Glomerular endothelial cell (primary cell): ENCODE results near the gene THNSL1. TPM values are rescaled to one million over a fixed set of nuclear protein-coding genes. Genes with fewer than 3 reads are reported as not detected.

ENCODE experiments used
- DNase-seq: peaks from one replicate; pipeline ENCODE4 v3.0.0-alpha.2; 2011; ENCODE audit warnings: low read depth, low spot score; ENCODE audit errors: extremely low read depth
- total RNA-seq: library from RNA; depleted of rRNA; stranded (reverse); fragments of >200 nt; gene quantifications from 2 replicates; pipeline ENCODE4 v1.2.3, GENCODE V29; 2015

The THNSL1 gene
- total RNA-seq, 1 donor from 2014 or later, result 1.1 TPM

DNA sequence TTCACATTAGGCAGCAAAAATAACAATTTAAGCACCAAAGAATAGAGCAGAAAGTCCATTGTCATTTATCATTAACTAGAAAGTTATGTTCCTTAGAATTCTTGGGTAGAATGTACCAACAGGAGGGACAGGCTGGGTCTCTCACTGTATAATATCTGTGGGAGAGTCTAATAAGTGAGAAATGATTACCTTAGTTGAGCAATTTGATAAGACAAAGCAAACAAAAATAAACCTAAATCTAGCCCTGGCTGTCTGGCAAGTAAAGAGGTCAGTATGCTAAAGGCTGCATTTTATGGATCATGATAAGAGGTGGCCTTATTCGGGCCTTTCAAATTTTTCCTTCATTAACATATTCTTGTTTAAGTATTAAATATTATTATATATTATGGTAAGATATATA, 35.6 kb downstream of the THNSL1 start:
- DNase-seq, result no peak

- no peak for DNase-seq
These were observed 40.3 kb downstream of the THNSL1 start for GRCh38 chr10:25056726-25057125.

DNA sequence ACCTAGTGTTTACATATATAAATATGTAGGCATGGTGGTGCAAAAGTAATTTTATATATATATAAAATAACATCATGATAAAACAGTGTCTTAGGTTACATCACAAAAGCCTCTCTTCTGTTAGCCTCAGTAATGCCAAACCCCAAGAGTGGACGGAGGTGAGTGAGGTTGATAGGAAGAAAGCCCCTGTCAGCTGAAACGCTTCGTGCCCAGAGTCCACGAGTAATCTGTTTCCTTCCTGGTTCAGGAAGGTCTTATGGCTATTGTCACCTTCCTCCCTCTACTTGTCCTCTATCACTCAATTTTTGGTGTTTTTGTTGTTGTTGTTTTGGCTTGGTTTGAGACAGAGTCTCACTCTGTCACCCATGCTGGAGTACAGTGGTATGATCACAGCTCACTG, 41.5 kb downstream of the THNSL1 start:
- DNase-seq, result no peak

DNA sequence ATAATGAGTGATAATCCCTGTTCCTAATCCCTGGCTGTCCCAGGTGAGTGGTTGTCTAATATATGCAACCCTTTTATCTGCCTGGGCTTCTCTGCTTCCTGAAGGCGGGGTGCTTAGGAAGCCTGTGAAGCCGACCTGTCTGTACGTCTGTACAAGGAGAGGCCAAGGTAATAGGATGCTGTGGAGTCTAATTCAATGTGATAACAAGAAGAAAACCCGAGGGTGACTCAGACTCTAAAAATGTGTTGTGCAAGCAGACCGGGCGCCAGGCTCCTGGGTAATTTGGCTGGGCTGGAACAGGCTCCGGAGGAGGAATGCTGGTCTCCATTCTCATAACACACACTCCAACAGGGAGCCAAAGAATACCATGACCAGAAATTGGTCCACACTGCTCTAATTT, 43.6 kb downstream of the THNSL1 start:
- no peak for DNase-seq

GRCh38 chr10:25061125-25061524, 44.7 kb downstream of the THNSL1 start:
- no peak for DNase-seq

- no peak for DNase-seq
These were observed 45.5 kb downstream of the THNSL1 start for GRCh38 chr10:25061711-25062449.

DNA sequence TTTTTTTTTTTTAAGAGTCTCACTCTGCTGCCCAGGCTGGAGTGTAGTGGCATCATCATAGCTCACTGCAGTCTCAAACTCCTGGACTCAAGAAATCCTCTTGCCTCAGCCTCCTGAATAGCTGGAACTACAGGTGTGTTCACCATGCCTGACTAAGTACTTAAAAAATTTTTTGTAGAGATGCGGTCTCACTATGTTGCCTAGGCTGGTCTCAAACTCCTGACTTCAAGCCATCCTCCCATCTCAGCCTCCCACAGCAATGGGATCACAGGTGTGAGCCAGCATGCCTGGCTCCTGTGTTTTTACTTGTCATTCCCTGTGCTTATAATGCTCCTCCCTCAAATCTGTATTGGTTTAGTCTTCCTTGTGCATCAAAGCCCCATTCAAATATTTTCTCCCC, 46.7 kb downstream of the THNSL1 start:
- DNase-seq, result no peak

DNA sequence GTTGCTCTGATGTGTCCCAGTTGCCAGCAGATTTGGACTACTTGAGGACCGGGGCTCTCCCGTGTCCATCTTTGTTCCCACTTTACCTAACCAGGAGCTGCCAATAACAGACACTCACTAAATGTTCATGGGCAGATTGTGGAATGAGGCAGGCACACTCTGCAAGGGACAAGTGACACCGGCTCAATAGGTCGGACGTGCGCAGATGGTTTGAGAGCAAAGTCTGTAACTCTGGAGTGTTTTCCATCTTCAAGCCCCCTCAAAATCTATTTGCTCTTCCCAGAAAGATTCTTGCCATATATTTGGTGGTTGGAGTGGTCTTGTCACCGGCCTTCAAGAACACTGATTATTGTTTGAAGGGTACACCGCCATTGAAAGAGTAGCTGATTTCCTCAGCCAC, 47.2 kb downstream of the THNSL1 start:
- no peak for DNase-seq

DNA sequence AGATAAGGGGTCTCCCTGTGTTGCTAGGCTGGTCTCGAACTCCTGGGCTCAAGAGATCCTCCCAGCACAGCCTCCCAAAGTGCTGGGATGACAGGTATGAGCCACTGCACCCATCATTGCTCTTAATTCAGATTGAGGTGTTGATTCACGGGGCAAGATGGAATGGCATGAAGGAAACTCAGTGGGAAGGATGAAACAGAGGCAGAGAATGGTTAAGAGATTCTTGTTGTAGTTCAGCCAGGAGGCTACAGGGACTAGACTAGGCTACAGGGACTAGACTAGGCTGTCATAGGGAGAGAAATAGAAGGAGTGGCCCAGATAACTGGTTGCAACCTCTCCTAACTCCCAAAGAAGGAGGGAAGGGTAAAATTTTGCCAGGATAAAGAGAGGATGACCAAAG, 48.0 kb downstream of the THNSL1 start:
- no peak for DNase-seq

GRCh38 chr10:25065761-25066476, 49.5 kb downstream of the THNSL1 start:
- DNase-seq, result no peak

GRCh38 chr10:25068152-25069058, 52.0 kb downstream of the THNSL1 start:
- peak; percentile 65 for DNase-seq

DNA sequence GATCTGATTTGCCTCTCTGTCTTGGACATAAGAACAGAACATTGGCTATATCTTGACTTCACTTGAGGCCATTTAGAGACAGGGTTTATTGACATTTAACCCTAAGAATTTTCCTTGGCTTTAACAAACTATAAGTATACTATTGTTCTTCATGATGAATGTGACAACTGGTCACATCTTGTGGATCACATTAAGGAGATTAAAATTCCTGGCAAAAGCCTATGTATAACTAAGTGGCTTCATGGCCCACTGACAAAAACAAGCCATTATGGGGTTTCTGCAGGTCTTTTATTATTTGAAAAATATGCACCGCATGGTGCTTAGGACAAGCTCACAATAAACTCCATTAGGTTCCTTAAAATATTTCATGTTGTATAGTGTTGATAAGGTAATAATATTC, 54.8 kb downstream of the THNSL1 start:
- DNase-seq, result no peak

DNA sequence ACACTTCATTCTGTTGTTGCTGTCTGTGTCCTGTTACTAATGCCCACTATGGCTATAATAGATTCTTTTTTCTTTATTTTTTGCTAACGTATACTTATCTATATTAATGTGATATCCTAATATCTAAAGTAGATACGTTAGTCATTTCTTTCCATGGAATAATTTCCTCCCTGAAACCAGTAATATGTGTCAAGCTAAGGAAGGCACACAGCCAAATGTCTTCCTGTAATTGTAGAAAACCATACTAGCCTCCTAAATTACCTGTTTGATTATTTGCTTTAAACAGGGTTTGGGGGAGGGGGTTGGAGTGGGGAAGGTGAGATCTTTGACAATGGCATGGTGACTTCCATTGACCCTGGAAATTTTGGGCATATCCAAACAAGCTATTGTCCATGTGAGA, 56.4 kb downstream of the THNSL1 start:
- DNase-seq, result no peak

- no peak for DNase-seq
These were observed 59.4 kb downstream of the THNSL1 start for GRCh38 chr10:25075825-25076224.

Other genes starting within 250 kb of the THNSL1 start
- 2.8 and 8.1 TPM in 2 replicates for gene PRTFDC1, start 64.0 kb upstream of the THNSL1 start, total RNA-seq
- 1.5 TPM in 1 of 2 replicates, not detected in the other for gene ENKUR, start 454 bp upstream of the THNSL1 start, total RNA-seq
- gene GPR158, start 158.4 kb downstream of the THNSL1 start, total RNA-seq, result not detected in 2 replicates